B cell (primary cell): ENCODE data around the gene NUDT1.

Experiments used
- CTCF ChIP-seq: fragments of 200-600 bp; IDR thresholded peaks from one replicate; pipeline ENCODE4 v1.8.0; 2022; ENCODE audit warnings: antibody characterized with exemption, mild to moderate bottlenecking
- EZH2 ChIP-seq: IDR thresholded peaks from 2 replicates; pipeline ENCODE4 v1.6.1; 2012; ENCODE audit warnings: borderline replicate concordance, low read depth, mild to moderate bottlenecking, moderate library complexity, low read length; ENCODE audit not compliant: insufficient read depth, poor library complexity, severe bottlenecking

GRCh38 chr7:2224491-2224928, 17.5 kb upstream of the NUDT1 start:
- no peak for TF ChIP-seq EZH2
- TF ChIP-seq CTCF, result no peak
